ENCODE results near the gene CBARP. TPM values are rescaled to one million over a fixed set of nuclear protein-coding genes. Genes with fewer than 3 reads are reported as not detected.
A peak's percentile ranks its signal among the peaks of the same experiment; 100 is the strongest.

CBARP gene
- total and polyA plus RNA-seq, 2 of the 4 experiments (the other 2 are of a cell fraction), result 0.18 to 3.9 TPM

- H4K20me1 ChIP-seq (ENCODE audit: insufficient read depth, low read length), result no peaks in the 10 kb centered on the region
- H4K5ac ChIP-seq (ENCODE audit: low read depth, low read length), result no peak overlapping the region
- intact Hi-C loops (cut with micrococcal nuclease) (no loop called here), dilution Hi-C loops (cut with HindIII; ENCODE audit: low sequenced_read_pairs, unreplicated experiment) (no loop called here), in situ Hi-C loops (cut with MboI; ENCODE audit: low sequenced_read_pairs) (no loop called here)
- H3K4me2 ChIP-seq (ENCODE audit: low read depth, low read length), result no peak overlapping the region
- no peaks in the 10 kb centered on the region for H3K9me3 ChIP-seq (ENCODE audit: control insufficient read depth, insufficient read depth, low read length)
- H3K18ac ChIP-seq (ENCODE audit: low read depth, low read length), result no peak overlapping the region
- H3K4me1 ChIP-seq (ENCODE audit: control insufficient read depth, insufficient read depth, low read length), result peaks cover 8% of the 10 kb centered on the region
- WGBS, 2 experiments (ENCODE audit: extremely low coverage in 2 of 2, insufficient read length in 1 of 2), result 83% methylated on average over 9 of the region's 19 CpGs; no CpG with 5 or more reads in 1 of the 2 experiments
- H3K79me1 ChIP-seq (ENCODE audit: low read depth in 1 of 2, low read length in 2 of 2), result no peaks in the 10 kb centered on the region
- no peak overlapping the region for H3K27ac ChIP-seq (ENCODE audit: insufficient read depth, low read length)
- H3K4me3 ChIP-seq (ENCODE audit: insufficient read depth, low read depth, low read length), result no peak overlapping the region
- H2BK15ac ChIP-seq (ENCODE audit: low read depth, low read length), result no peak overlapping the region
- peak overlapping the region; percentile 15; the same call in 1 of the 2 replicates for H2AK5ac ChIP-seq (ENCODE audit: low read depth, low read length)
- H3K9ac ChIP-seq (ENCODE audit: low read depth, low read length), result no peak overlapping the region
- no peak for TF ChIP-seq MXI1 (IDR thresholded peaks at IDR 0.05; ENCODE audit: borderline replicate concordance, low read depth, low read length)
- TF ChIP-seq MAZ (IDR thresholded peaks at IDR 0.05; ENCODE audit: borderline replicate concordance, low read depth, low read length), result peak; percentile 45; the same call in 1 of the 2 replicates
- ATAC-seq (ENCODE audit: low read depth), result no peak
- H3K56ac ChIP-seq (ENCODE audit: extremely low read depth, insufficient read depth, low read length), result no peak overlapping the region
- ChIA-PET POLR2A (ENCODE audit: unreplicated experiment) (no interaction called here), CTCF (no interaction called here)
- H2AFZ ChIP-seq (replicated peaks; ENCODE audit: low read length, poor library complexity), result peak overlapping the region; percentile 57
- H3K27me3 ChIP-seq (ENCODE audit: control insufficient read depth, insufficient read depth, low read length), result no peaks in the 10 kb centered on the region
- no peaks in the 10 kb centered on the region for H3K9me1 ChIP-seq (ENCODE audit: insufficient read depth, low read length)
- H3K23ac ChIP-seq (ENCODE audit: low read depth, low read length), result no peak overlapping the region
- no peak overlapping the region for H2BK120ac ChIP-seq (ENCODE audit: low read depth, low read length)
- H3K14ac ChIP-seq (replicated peaks; ENCODE audit: low read depth, low read length), result no peak overlapping the region
- H3K36me3 ChIP-seq (ENCODE audit: control insufficient read depth, insufficient read depth, low read length), result no peaks in the 10 kb centered on the region
- peak; percentile 25 for DNase-seq
- H2BK5ac ChIP-seq (ENCODE audit: low read depth, low read length, poor library complexity, severe bottlenecking), result no peak overlapping the region
- no peak overlapping the region for H4K91ac ChIP-seq (ENCODE audit: insufficient read depth, low read depth, low read length)
- H2BK20ac ChIP-seq (ENCODE audit: low read depth, low read length), result no peak overlapping the region
- H4K8ac ChIP-seq (ENCODE audit: low read depth in 2 of 2, low read length in 2 of 2), result no peak overlapping the region
- H2AK9ac ChIP-seq (replicated peaks; ENCODE audit: low read depth, low read length, poor library complexity), result peak overlapping the region; percentile 82
- BruUV-seq (replicated peaks), result no TSS peak
- H3K4ac ChIP-seq (ENCODE audit: low read depth, low read length), result peak overlapping the region; percentile 20; the same call in 1 of the 2 replicates
These were observed 54.1 kb downstream of the CBARP start for GRCh38 chr19:1183543-1184172.
